GM23248 (cell line): ENCODE results near the gene LRCH2. TPM values are rescaled to one million over a fixed set of nuclear protein-coding genes. Genes with fewer than 3 reads are reported as not detected.
"Not testable (repeated sequence)": the region's sequence is repeated elsewhere in the genome, so short reads cannot be mapped to it uniquely, and the experiment has no call there.

Source experiments
- DNase-seq: peaks from one replicate; pipeline ENCODE4 v3.0.0-alpha.2; 2015
- H2AFZ ChIP-seq: fragments of 200-600 bp; sonication (generic); 2 replicates; pipeline ENCODE4 v1.6.1; 2016; ENCODE audit warnings: antibody characterized with exemption
- H3F3A ChIP-seq: fragments of 200-600 bp; sonication (generic); 2 replicates; pipeline ENCODE4 v1.6.1; 2016; ENCODE audit warnings: mild to moderate bottlenecking, antibody characterized with exemption, mixed run types; ENCODE audit not compliant: insufficient read depth
- H3K27ac ChIP-seq: fragments of 200-600 bp; sonication (generic); 2 replicates; pipeline ENCODE4 v1.5.1; 2016; ENCODE audit warnings: mild to moderate bottlenecking
- H3K27me3 ChIP-seq: fragments of 200-600 bp; sonication (generic); replicated peaks from 2 replicates; pipeline ENCODE4 v1.6.1; 2016; ENCODE audit warnings: mild to moderate bottlenecking; ENCODE audit not compliant: insufficient read depth
- H3K36me3 ChIP-seq: fragments of 200-600 bp; sonication (generic); 2 replicates; pipeline ENCODE4 v1.6.1; 2016; ENCODE audit warnings: low read depth, mild to moderate bottlenecking
- H3K4me1 ChIP-seq: fragments of 200-600 bp; sonication (generic); 2 replicates; pipeline ENCODE4 v1.6.1; 2016; ENCODE audit warnings: mild to moderate bottlenecking; ENCODE audit not compliant: insufficient read depth
- H3K4me2 ChIP-seq: fragments of 200-600 bp; sonication (generic); one replicate; pipeline ENCODE4 v1.6.1; 2016; ENCODE audit warnings: mild to moderate bottlenecking; ENCODE audit not compliant: unreplicated experiment
- H3K4me3 ChIP-seq: fragments of 200-600 bp; sonication (generic); 2 replicates; pipeline ENCODE4 v1.5.1; 2016; ENCODE audit warnings: mild to moderate bottlenecking
- H3K79me2 ChIP-seq: fragments of 200-600 bp; sonication (generic); 2 replicates; pipeline ENCODE4 v1.6.1; 2016; ENCODE audit warnings: mild to moderate bottlenecking; ENCODE audit not compliant: insufficient read depth
- H3K9ac ChIP-seq: fragments of 200-600 bp; sonication (generic); 2 replicates; pipeline ENCODE4 v1.6.1; 2016; ENCODE audit warnings: mild to moderate bottlenecking
- H3K9me2 ChIP-seq: fragments of 200-600 bp; sonication (generic); 2 replicates; pipeline ENCODE4 v1.6.1; 2016; ENCODE audit warnings: mixed run types, mild to moderate bottlenecking, moderate library complexity; ENCODE audit not compliant: insufficient read depth
- H3K9me3 ChIP-seq: fragments of 200-600 bp; sonication (generic); one replicate; pipeline ENCODE4 v1.6.1; 2017; ENCODE audit warnings: low read depth
- H4K20me1 ChIP-seq: fragments of 200-600 bp; sonication (generic); 2 replicates; pipeline ENCODE4 v1.6.0; 2016; ENCODE audit not compliant: insufficient read depth
- EZH2 ChIP-seq: fragments of 200-600 bp; sonication (generic); IDR thresholded peaks from 2 replicates; pipeline ENCODE4 v1.6.1; 2018; ENCODE audit warnings: antibody characterized with exemption, mild to moderate bottlenecking; ENCODE audit not compliant: insufficient read depth, poor library complexity, severe bottlenecking
- EZH2phosphoT487 ChIP-seq: fragments of 200-600 bp; sonication (generic); IDR thresholded peaks from 2 replicates; pipeline ENCODE4 v1.6.1; 2018; ENCODE audit warnings: antibody characterized with exemption, moderate library complexity, mild to moderate bottlenecking, low read depth; ENCODE audit not compliant: insufficient read depth
- WGBS, 2 experiments: methylation state at CpG; one replicate each; pipeline ENCODE4 v1.1.6; 2015 to 2017; ENCODE audit warnings: low lambda C conversion rate in 2 of 2, low coverage in 1 of 2; ENCODE audit errors: missing lambda C conversion rate in 2 of 2; 5-methylcytosine and 5-hydroxymethylcytosine counted together
- in situ Hi-C: fragments of 300-500 bp; cut with MboI; formaldehyde crosslinking; loops from 2 replicates; pipeline ENCODE4 v1.15.0; 2020
- polyA plus RNA-seq: library from polyadenylated mRNA; unstranded; fragments of >200 nt; fragmentation: Nextera tagmentation; extraction: Ambion mirVana; gene quantifications from 2 replicates; pipeline ENCODE4 v1.2.1, GENCODE V29; 2016
- total RNA-seq: library from RNA; depleted of rRNA; stranded (reverse); fragments of >200 nt; shearing (Covaris generic); gene quantifications from 2 replicates; pipeline ENCODE4 v1.2.3, GENCODE V29; 2014

Gene LRCH2
- total and polyA plus RNA-seq, 2 experiments from 2014 or later, result 1.0 to 2.4 TPM

DNA sequence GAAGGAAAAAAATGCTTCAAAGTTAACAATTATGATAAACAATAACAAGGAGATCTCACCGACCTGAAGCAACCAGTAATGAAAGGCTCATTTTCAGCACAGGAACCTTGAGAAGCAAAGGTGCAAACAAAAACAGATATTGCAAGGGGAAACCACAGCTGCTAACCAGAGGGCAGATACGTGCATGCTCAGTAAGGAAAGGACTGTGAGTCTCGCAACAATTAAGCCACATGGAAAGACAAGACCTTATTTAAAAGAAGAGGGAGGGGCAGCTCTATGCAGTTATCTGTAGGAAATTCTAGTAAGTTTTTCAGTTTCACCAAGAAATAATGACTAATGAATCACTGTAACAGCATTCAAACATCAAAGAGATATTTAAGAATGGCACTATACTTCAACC lies 19.3 kb downstream of the LRCH2 start:
- no peaks in the 10 kb centered on the region for H4K20me1 ChIP-seq
- no peaks in the 10 kb centered on the region for H3K79me2 ChIP-seq
- no peak overlapping the region for H3K27ac ChIP-seq
- no peaks in the 10 kb centered on the region for H3K9me3 ChIP-seq
- no peak overlapping the region for H3K4me3 ChIP-seq
- no peak overlapping the region for H3K4me2 ChIP-seq
- no peak overlapping the region for H2AFZ ChIP-seq
- no peak for DNase-seq
- 39 to 50% methylated on average over 3 of the region's 3 CpGs for WGBS, 2 experiments
- H3K4me1 ChIP-seq, result no peaks in the 10 kb centered on the region
- no peak for TF ChIP-seq EZH2phosphoT487
- TF ChIP-seq EZH2, result no peak
- in situ Hi-C loops, result no loop called here
- H3K9me2 ChIP-seq, result no peaks in the 10 kb centered on the region
- no peaks in the 10 kb centered on the region for H3F3A ChIP-seq
- no peaks in the 10 kb centered on the region for H3K36me3 ChIP-seq
- no peak overlapping the region for H3K9ac ChIP-seq
- H3K27me3 ChIP-seq, result no peaks in the 10 kb centered on the region

DNA sequence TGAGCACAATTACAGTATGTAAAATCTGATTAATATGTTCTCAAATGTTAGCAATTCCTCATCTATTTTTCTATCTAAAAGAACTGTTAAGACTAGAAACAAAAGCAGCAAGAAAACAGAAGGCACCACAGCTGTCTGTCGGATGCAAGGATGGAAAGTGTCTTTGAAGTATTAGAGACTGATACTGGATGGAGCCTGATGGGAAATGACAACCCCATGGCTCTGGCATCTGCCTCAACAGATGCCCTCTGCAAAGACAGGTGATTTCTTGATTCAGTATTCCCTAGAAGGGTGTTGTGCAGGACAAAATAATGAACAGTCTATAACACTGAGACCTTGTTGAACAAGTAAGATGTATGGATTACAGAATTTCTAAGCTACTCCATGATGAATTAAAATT lies 19.7 kb downstream of the LRCH2 start:
- TF ChIP-seq EZH2phosphoT487 (no peak), EZH2 (no peak)
- no peaks in the 10 kb centered on the region for H3K27me3 ChIP-seq
- in situ Hi-C loops, result no loop called here
- no peaks in the 10 kb centered on the region for H3K79me2 ChIP-seq
- H3K4me3 ChIP-seq, result no peak overlapping the region
- DNase-seq, result no peak
- no peaks in the 10 kb centered on the region for H4K20me1 ChIP-seq
- no peak overlapping the region for H3K4me2 ChIP-seq
- 0 to 10% methylated on average over 1 of the region's 1 CpG for WGBS, 2 experiments
- no peaks in the 10 kb centered on the region for H3F3A ChIP-seq
- H3K27ac ChIP-seq, result no peak overlapping the region
- no peak overlapping the region for H2AFZ ChIP-seq
- H3K9me2 ChIP-seq, result no peaks in the 10 kb centered on the region
- H3K9me3 ChIP-seq, result no peaks in the 10 kb centered on the region
- no peak overlapping the region for H3K9ac ChIP-seq
- H3K36me3 ChIP-seq, result no peaks in the 10 kb centered on the region
- H3K4me1 ChIP-seq, result no peaks in the 10 kb centered on the region

DNA sequence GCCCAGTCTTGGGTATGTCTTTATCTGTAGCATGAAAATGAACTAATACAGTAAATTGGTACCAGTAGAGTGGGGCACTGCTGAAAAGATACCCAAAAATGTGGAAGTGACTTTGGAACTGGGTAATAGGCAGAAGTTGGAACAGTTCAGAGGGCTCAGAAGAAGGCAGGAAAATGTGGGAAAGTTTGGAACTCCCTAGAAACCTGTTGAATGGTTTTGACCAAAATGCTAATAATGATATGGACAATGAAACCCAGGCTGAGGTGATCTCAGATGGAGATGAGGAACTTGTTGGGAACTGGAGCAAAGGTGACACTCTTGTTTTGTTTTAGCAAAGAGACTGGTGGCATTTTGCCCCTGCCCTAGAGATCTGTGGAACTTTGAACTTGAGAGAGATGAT lies 24.3 kb downstream of the LRCH2 start:
- DNase-seq, H3F3A ChIP-seq, H3K27me3 ChIP-seq, H3K9me3 ChIP-seq, H3K9ac ChIP-seq, H3K4me1 ChIP-seq, H3K79me2 ChIP-seq, H3K9me2 ChIP-seq, H2AFZ ChIP-seq, H3K4me3 ChIP-seq, H3K27ac ChIP-seq, H4K20me1 ChIP-seq, H3K4me2 ChIP-seq, H3K36me3 ChIP-seq, in situ Hi-C loops: not testable (repeated sequence)

DNA sequence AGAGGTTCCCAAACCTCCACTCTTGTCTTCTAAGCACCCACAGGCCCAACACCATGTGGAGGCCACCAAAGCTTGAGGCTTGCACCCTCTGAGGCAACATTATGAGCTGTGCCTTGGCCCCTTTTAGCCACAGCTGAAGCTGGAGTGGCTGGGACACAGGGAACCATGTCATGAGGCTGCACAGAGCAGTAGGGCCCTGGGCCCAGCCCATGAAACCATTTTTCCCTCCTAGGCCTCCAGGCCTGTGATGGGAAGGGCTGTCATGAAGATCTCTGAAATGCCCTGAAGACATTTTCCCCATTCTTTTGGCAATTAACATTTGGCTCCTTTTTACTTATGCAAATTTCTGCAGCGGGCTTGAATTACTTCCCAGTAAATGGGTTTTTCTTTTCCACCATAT lies 29.9 kb downstream of the LRCH2 start:
- H3F3A ChIP-seq, result no peaks in the 10 kb centered on the region
- H3K9me3 ChIP-seq, result no peaks in the 10 kb centered on the region
- H3K9ac ChIP-seq, result no peak overlapping the region
- H3K27me3 ChIP-seq, result no peaks in the 10 kb centered on the region
- H3K27ac ChIP-seq, result no peak overlapping the region
- 69 to 100% methylated on average over 1 of the region's 1 CpG for WGBS, 2 experiments
- no peak overlapping the region for H3K4me3 ChIP-seq
- no peaks in the 10 kb centered on the region for H3K4me1 ChIP-seq
- no peaks in the 10 kb centered on the region for H3K79me2 ChIP-seq
- in situ Hi-C loops, result no loop called here
- H3K9me2 ChIP-seq, result no peaks in the 10 kb centered on the region
- no peak for TF ChIP-seq EZH2
- no peak for TF ChIP-seq EZH2phosphoT487
- H4K20me1 ChIP-seq, result no peaks in the 10 kb centered on the region
- H2AFZ ChIP-seq, result no peak overlapping the region
- H3K4me2 ChIP-seq, result no peak overlapping the region
- no peak for DNase-seq
- no peaks in the 10 kb centered on the region for H3K36me3 ChIP-seq

DNA sequence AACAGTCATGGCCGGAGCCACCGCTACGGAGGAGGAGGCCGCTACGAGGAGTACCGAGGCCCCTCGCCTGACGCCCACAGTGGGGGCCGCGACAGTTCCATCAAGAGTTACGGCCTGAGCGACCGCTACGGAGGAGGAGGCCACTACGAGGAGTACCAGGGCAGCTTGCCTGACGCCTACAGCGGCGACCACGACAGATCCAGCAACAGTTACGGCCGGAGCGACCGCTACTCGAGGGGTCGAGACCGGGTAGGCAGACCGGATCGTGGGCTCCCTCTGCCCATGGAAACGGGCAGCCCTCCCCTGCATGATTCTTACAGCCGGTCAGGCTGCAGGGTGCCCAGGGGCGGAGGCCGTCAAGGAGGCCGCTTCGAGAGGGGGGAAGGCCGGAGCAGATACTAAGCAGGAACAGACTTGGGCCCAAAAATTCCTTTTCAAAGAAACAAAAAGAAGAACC lies 41.6 kb downstream of the LRCH2 start:
- no peaks in the 10 kb centered on the region for H3K27me3 ChIP-seq
- no peak overlapping the region for H3K27ac ChIP-seq
- DNase-seq, result no peak

More for the DNA sequence above, 41.6 kb downstream of the LRCH2 start:
- Histone ChIP-seq H3K4me3 (no peak overlapping the region), H3K4me1 (no peaks in the 10 kb centered on the region), H4K20me1 (no peaks in the 10 kb centered on the region), H3K9me3 (no peaks in the 10 kb centered on the region), H3K4me2 (no peak overlapping the region), H3K9me2 (no peaks in the 10 kb centered on the region), H3K79me2 (no peaks in the 10 kb centered on the region), H2AFZ (no peak overlapping the region), H3K9ac (no peak overlapping the region), H3F3A (no peaks in the 10 kb centered on the region), H3K36me3 (no peaks in the 10 kb centered on the region)
- TF ChIP-seq EZH2 (no peak), EZH2phosphoT487 (no peak)
- WGBS, 2 experiments, result 94 to 98% methylated on average over 8 to 30 of the region's 35 CpGs
- in situ Hi-C loops, result no loop called here
